Subcutaneous adipose tissue (tissue), 4 donors: Measurements from ENCODE around the gene ELF1. TPM values are rescaled to one million over a fixed set of nuclear protein-coding genes. Genes with fewer than 3 reads are reported as not detected.

Experiments used
- CTCF ChIP-seq: fragments of 450-650 bp; IDR thresholded peaks from one replicate; pipeline ENCODE4 v1.5.1; 2016; ENCODE audit warnings: low read depth, mild to moderate bottlenecking, control low read depth, antibody characterized with exemption, moderate library complexity
- total RNA-seq, 4 donors: library from RNA; depleted of rRNA; stranded (reverse); fragments of >200 nt; gene quantifications; one replicate each; pipeline ENCODE4 v1.1.0, GENCODE V29; 2016

The ELF1 gene
- total RNA-seq, 4 donors from 2014 or later, result 68.6 to 109 (median 102) TPM

DNA sequence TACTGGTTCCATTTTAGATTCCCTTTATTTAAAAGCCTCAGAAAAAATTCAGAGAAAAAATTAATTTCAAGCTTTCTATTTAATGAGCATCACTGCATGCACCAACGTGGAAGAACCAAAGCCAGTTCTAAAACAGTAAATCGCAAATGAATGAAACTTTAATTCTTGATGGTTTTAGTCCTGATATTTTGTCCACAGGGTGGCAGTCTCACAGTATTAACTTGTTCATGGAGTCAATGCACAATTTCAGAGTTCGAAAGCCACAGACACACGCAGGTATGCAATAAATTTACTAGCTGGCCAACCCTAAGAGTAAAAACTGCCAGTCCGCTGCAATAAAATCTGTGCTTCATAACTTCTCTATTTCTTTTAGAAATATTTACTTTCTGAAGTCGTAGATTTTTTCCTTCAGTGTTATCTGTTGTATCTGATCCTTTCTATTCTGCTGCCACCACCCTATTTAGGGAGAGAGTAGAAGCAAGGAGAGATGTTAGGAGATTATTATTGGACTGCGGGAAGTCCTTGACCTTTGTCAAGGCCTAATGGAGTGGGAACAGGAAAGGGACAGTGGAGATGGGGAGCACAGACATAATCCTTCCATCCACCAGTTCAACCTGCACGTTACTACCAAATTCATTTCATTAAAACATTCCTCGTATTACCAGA lies 35.2 kb upstream of the ELF1 start:
- no peak for TF ChIP-seq CTCF

GRCh38 chr13:41053384-41053826 lies 34.3 kb upstream of the ELF1 start:
- TF ChIP-seq CTCF, result no peak

- TF ChIP-seq CTCF, result no peak
Observed at GRCh38 chr13:41052441-41052840, 33.3 kb upstream of the ELF1 start.

GRCh38 chr13:41049480-41050440 lies 30.6 kb upstream of the ELF1 start:
- TF ChIP-seq CTCF, result no peak

DNA sequence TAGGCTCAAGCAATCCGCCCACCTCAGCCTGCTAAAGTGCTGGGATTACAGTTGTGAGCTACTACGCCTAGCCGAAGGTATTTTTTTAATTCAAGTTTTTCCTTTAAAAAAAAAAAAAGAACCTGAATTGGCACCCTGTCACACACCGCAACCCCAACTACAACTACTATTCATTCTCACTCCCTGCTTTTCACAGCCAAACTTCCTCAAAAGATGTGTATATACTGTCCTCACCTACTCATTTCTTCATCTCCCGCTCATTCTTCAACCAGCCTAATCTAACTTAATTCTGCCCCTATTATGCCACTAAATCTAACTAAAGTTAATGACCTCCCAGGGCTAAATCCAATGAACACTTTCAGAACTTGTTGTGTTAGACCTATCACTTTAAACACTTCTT lies 29.5 kb upstream of the ELF1 start:
- TF ChIP-seq CTCF, result no peak

DNA sequence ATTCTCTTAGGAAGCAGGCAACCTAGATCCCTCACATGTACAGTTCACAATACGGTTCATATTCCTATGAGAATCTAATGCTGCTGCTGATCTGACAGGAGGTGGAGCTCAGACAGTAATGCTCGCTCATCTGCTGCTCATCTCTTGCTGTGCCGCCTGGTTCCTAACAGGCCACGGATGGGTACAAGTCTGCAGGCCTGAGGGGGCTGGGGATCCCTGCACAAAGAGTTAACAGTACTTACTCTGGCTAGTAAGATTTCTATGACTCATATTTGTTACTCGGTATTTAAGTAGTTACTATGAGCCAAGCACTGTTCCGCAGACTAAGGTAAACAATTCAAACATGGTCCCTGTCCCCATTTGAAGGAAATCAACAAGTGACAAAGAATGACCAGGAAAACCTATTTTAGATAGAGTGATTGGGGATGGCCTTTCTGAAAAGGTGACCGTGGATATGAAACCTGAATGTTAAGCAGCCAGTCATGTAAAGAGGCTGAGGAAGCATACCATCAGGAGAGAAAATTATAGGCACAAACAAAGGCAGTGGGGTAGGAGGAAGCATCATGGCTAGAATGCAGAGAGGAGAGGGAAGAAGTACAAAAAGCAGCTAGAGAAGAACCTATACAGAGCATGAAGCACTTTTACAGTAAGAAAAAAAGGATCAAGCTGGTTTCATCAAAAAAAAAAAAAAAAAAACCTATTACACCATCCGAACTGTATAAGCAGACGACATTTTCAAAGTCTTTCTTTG lies 21.6 kb upstream of the ELF1 start:
- TF ChIP-seq CTCF, result no peak

DNA sequence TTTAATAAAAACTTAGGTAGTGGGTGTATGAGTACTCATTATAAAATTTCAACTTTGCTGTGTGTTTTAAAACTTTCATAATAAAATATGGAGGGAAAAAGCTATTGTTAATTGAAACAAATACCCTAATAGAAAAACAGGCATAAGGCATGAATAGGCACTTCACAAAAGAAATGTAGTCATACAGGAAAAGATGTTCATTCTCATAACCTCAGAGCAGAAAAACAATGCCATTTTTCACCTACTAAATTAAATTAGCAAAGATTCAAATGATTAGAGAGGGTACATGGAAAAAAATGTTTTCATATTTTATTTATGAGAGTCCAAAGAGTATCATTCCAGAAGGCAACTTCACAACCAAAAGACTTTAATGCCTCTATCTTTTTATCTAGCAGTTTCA lies 20.6 kb upstream of the ELF1 start:
- TF ChIP-seq CTCF, result no peak
